MM.1S (cell line): Measurements from ENCODE around the gene WDR91.

Source experiments
- EZH2 ChIP-seq: fragments of 300-600 bp; sonication (generic); optimal IDR thresholded peaks from 2 replicates; pipeline ENCODE3; 2017; ENCODE audit warnings: low read depth, mild to moderate bottlenecking, antibody characterized with exemption, low read length, mixed read lengths
- EZH2phosphoT487 ChIP-seq: fragments of 300-600 bp; sonication (generic); IDR thresholded peaks from 2 replicates; pipeline ENCODE4 v1.6.1; 2018; ENCODE audit warnings: antibody characterized with exemption, low read length
- TF ChIP-seq, protein P1 (sequence below): fragments of 300-600 bp; sonication (generic); IDR thresholded peaks from 2 replicates; pipeline ENCODE4 v1.5.1; 2016; ENCODE audit warnings: antibody characterized with exemption, low read length, mixed read lengths

DNA sequence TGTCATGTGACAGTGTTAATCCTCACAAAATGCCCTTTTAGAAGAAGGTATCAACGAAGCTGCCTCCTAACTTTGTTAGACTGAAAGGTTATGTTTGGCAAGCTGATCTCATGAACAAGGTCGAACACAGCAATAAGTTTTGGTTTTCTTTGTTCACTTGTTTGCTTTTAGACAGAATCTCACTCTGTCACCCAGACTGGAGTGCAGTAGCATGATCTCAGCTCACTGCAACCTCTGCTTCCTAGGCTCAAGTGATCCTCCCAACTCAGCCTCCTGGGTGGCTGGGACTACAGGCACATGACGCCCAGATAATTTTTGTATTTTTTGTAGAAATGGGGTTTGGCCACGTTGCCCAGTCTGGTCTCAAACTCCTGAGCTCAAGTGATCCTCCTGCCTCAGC lies 23.4 kb upstream of the WDR91 start:
- TF ChIP-seq, protein P1, sequence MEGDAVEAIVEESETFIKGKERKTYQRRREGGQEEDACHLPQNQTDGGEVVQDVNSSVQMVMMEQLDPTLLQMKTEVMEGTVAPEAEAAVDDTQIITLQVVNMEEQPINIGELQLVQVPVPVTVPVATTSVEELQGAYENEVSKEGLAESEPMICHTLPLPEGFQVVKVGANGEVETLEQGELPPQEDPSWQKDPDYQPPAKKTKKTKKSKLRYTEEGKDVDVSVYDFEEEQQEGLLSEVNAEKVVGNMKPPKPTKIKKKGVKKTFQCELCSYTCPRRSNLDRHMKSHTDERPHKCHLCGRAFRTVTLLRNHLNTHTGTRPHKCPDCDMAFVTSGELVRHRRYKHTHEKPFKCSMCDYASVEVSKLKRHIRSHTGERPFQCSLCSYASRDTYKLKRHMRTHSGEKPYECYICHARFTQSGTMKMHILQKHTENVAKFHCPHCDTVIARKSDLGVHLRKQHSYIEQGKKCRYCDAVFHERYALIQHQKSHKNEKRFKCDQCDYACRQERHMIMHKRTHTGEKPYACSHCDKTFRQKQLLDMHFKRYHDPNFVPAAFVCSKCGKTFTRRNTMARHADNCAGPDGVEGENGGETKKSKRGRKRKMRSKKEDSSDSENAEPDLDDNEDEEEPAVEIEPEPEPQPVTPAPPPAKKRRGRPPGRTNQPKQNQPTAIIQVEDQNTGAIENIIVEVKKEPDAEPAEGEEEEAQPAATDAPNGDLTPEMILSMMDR: no peak
- no peak for TF ChIP-seq EZH2
- no peak for TF ChIP-seq EZH2phosphoT487
